Activated T-cell treated with anti-CD3 and anti-CD28 coated beads for 1 hour (primary cell): Measurements from ENCODE around the gene NEURL1B.
"Not testable (repeated sequence)": the region's sequence is repeated elsewhere in the genome, so short reads cannot be mapped to it uniquely, and the experiment has no call there.

Source experiments
- DNase-seq: peaks from one replicate; pipeline ENCODE4 v3.0.0-alpha.2; 2020; ENCODE audit warnings: low read depth

NEURL1B gene

GRCh38 chr5:172634106-172634899, 6.8 kb upstream of the NEURL1B start:
- DNase-seq, result no peak

- DNase-seq, result no peak
Measured at GRCh38 chr5:172635038-172635437, 6.0 kb upstream of the NEURL1B start.

- no peak for DNase-seq
Measured at GRCh38 chr5:172636279-172637050, 4.6 kb upstream of the NEURL1B start.

- DNase-seq, result no peak
Measured at GRCh38 chr5:172637110-172637580, 3.9 kb upstream of the NEURL1B start.

- no peak for DNase-seq
Measured at GRCh38 chr5:172637740-172638139, 3.3 kb upstream of the NEURL1B start.

- no peak for DNase-seq
Measured at GRCh38 chr5:172638209-172638768, 2.8 kb upstream of the NEURL1B start.

GRCh38 chr5:172640139-172640538, 924 bp upstream of the NEURL1B start:
- DNase-seq, result no peak

- DNase-seq, result no peak
Measured at GRCh38 chr5:172641359-172642050, 442 bp downstream of the NEURL1B start.

- DNase-seq, result no peak
Measured at GRCh38 chr5:172642051-172642409, 967 bp downstream of the NEURL1B start.

GRCh38 chr5:172642486-172642885, 1.4 kb downstream of the NEURL1B start:
- DNase-seq, result no peak

GRCh38 chr5:172642926-172643871, 2.1 kb downstream of the NEURL1B start:
- DNase-seq, result no peak

- no peak for DNase-seq
Measured at GRCh38 chr5:172644266-172644665, 3.2 kb downstream of the NEURL1B start.

GRCh38 chr5:172644711-172645110, 3.6 kb downstream of the NEURL1B start:
- no peak for DNase-seq

GRCh38 chr5:172645271-172646055, 4.4 kb downstream of the NEURL1B start:
- no peak for DNase-seq

- no peak for DNase-seq
Measured at GRCh38 chr5:172646716-172647285, 5.7 kb downstream of the NEURL1B start.

GRCh38 chr5:172647352-172648012, 6.4 kb downstream of the NEURL1B start:
- DNase-seq, result no peak

- DNase-seq, result no peak
Measured at GRCh38 chr5:172648013-172648381, 6.9 kb downstream of the NEURL1B start.

GRCh38 chr5:172648755-172649154, 7.7 kb downstream of the NEURL1B start:
- DNase-seq, result no peak

- DNase-seq, result not testable (repeated sequence)
Measured at GRCh38 chr5:172656496-172656895, 15.4 kb downstream of the NEURL1B start.
